ENCODE measurements around the gene CTIF. TPM values are rescaled to one million over a fixed set of nuclear protein-coding genes. Genes with fewer than 3 reads are reported as not detected.

Gene CTIF
- total RNA-seq, 3 donors from 2014 or later = 13.2 to 50.3 (median 19.6) TPM

DNA sequence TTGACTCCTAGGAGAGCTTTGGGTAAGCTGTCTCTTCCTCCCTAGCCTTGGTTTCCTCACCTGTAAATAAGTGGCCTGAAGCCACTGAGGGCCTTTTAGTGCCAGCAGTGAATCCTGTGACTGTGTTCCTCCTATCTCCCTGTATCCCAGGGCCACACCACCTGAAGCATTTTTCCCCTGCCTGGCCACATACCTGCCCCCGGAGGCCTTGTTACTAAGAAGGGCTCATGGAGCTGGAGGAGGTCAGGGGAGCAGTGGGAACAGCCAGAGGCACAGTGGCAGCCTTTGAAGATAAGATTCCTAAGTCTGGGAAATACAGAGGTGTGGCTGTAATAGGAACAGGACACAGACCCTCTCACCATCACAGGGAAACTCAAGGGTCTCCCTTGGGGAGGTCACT, 249.5 kb downstream of the CTIF start:
- H3K36me3 ChIP-seq (ENCODE audit: low read depth) = no peaks in the 10 kb centered on the region
- intact Hi-C loops (cut with DNase I, micrococcal nuclease) = loop anchor here in 1 of 2 donors (10.0 kb wide), 1 partner anchor 136 kb away; no protein-coding TSS in a partner anchor
- H3K4me3 ChIP-seq = no peak overlapping the region
- TF ChIP-seq, protein P1, sequence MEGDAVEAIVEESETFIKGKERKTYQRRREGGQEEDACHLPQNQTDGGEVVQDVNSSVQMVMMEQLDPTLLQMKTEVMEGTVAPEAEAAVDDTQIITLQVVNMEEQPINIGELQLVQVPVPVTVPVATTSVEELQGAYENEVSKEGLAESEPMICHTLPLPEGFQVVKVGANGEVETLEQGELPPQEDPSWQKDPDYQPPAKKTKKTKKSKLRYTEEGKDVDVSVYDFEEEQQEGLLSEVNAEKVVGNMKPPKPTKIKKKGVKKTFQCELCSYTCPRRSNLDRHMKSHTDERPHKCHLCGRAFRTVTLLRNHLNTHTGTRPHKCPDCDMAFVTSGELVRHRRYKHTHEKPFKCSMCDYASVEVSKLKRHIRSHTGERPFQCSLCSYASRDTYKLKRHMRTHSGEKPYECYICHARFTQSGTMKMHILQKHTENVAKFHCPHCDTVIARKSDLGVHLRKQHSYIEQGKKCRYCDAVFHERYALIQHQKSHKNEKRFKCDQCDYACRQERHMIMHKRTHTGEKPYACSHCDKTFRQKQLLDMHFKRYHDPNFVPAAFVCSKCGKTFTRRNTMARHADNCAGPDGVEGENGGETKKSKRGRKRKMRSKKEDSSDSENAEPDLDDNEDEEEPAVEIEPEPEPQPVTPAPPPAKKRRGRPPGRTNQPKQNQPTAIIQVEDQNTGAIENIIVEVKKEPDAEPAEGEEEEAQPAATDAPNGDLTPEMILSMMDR (IDR thresholded peaks at IDR 0.05) = no peak
- DNase-seq (no peak), ATAC-seq (no peak)
- no peaks in the 10 kb centered on the region for H3K4me1 ChIP-seq (ENCODE audit: low read depth)
- H3K9me3 ChIP-seq = no peaks in the 10 kb centered on the region

DNA sequence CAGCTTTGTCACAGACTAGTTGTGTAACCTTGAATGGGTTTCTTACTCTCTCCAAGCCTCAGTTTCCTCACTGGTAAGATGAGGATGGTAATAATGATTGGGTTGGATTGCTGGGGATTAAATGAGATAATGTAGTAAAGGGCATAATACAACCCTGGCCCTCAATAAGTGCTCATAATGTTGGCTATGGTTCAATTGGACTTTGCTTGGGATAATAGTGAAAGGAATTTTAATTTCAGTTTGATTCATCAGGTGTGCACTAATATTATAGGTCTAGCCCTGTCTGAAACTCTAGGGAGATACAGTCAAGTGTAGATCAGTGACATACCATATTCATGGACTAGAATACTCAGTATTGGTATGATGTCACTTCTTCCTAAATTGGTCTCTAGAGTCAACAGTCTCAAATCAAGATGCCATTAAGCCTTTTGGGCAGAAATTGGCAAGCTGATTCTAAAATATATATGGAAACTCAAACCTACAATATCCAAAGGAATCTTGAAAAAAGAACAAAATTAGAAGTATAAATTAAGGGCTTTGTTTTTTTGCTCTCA, 250.5 kb downstream of the CTIF start:
- no peak for DNase-seq
- TF ChIP-seq, protein P1 (IDR thresholded peaks at IDR 0.05) = no peak
- no peaks in the 10 kb centered on the region for H3K9me3 ChIP-seq
- intact Hi-C loops (cut with DNase I, micrococcal nuclease) = loop anchor here in 1 of 2 donors (10.0 kb wide), 1 partner anchor 135 kb away; no protein-coding TSS in a partner anchor
- ATAC-seq = peak; percentile 28
- H3K4me3 ChIP-seq = no peak overlapping the region
- no peaks in the 10 kb centered on the region for H3K36me3 ChIP-seq (ENCODE audit: low read depth)
- no peaks in the 10 kb centered on the region for H3K4me1 ChIP-seq (ENCODE audit: low read depth)

DNA sequence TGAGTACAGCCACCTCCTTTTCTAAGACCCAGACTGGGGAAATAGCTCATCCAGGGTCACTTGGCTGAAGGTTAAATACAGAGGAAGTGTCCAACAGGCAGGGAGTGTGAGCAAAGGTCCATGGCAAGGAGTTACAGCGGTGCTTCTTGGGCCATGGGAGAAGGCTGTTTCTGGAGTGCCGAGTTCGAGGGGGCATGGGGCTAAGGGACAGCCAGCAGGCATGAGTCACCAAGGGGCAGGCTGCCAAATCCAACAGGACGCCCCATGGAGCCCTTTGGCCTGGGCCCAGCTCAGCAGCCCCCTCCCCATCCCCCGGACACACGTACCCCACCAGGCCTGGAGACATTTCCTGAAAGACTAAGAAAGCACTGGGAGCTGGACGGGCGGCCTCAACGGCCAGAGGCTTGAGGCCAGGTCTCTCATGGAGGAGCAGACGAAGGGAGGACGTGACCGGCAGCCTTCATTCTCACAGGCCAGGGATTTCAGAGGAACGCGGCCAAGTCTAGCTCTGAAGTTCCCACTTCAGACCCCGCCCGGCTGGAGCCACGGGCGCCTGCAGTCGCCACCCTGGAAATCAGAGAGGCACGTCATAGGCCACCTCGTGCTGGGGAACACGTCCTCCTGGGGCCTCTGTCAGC, 251.5 kb downstream of the CTIF start:
- intact Hi-C loops (cut with DNase I, micrococcal nuclease) = no loop called here
- no peaks in the 10 kb centered on the region for H3K9me3 ChIP-seq
- H3K4me3 ChIP-seq = no peak overlapping the region
- ATAC-seq (no peak), DNase-seq (no peak)
- no peaks in the 10 kb centered on the region for H3K36me3 ChIP-seq (ENCODE audit: low read depth)
- H3K4me1 ChIP-seq (ENCODE audit: low read depth) = no peaks in the 10 kb centered on the region
- TF ChIP-seq, protein P1 (IDR thresholded peaks at IDR 0.05) = no peak

DNA sequence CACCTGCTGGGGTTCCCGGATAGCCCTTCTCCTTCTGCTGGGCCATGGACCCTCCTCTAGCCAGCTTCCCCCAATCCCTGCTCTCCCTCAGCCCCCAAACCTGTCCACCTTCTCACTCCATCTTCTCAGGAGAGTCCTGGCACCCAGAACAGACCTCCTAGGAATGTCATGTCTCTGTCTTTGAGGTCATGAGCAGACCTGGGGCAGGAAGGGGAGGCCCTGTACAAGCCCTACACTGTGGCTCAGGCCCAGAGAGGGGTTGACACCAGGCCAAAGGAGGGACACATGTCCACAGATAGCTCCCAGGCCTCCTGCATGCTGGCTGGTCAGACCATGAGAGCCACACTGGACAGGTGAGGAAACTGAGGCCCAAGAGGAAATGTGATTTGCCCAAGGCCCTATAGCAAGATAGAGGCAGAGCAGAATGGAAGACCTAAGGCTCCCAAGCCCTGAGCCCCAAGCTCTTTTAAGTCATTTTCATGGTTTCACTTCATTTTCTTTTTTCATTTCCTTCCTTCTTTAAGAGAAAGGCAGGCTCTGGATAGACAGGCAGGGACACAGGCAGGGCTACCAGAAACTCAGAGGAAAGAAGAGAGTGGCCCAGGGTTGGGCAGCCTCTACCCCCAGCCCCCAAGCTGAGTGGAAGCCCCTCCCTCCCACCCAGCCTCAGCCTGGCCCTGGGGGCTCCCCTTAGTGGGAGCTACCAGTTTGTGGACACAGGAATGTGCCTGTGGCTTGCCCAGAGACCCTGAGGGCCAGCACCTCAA, 252.2 kb downstream of the CTIF start:
- no peak overlapping the region for H3K4me3 ChIP-seq
- TF ChIP-seq, protein P1 (IDR thresholded peaks at IDR 0.05) = no peak
- intact Hi-C loops (cut with DNase I, micrococcal nuclease) = no loop called here
- H3K4me1 ChIP-seq (ENCODE audit: low read depth) = no peaks in the 10 kb centered on the region
- H3K36me3 ChIP-seq (ENCODE audit: low read depth) = no peaks in the 10 kb centered on the region
- ATAC-seq (no peak), DNase-seq (no peak)
- H3K9me3 ChIP-seq = no peaks in the 10 kb centered on the region

DNA sequence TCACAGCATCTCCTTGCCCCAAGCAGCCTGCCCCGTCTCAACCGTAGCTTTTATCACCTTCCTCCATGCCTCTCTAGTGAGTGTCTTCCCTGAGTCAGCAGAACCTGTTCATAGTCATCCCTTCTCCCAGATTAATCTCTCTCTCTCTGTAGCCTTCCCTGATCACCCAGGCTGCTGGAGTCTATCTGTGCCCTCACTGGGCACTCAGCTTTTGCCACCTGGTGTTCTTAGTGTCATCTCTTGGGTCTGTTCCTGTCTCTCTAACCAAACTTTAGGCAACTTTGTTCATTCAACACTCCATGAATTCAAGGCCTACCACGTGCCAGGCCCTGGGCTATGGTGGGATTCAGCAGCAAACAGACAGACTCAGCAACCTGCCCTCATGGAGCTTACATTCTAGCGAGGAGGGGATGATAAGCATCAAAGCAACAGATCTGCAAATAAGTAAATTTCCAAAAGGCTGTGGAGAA, 252.8 kb downstream of the CTIF start:
- DNase-seq = no peak

More for the DNA sequence above, 252.8 kb downstream of the CTIF start:
- no peak for ATAC-seq
- intact Hi-C loops (cut with DNase I, micrococcal nuclease) = no loop called here
- Histone ChIP-seq H3K4me1 (ENCODE audit: low read depth) (no peaks in the 10 kb centered on the region), H3K36me3 (ENCODE audit: low read depth) (no peaks in the 10 kb centered on the region), H3K9me3 (no peaks in the 10 kb centered on the region), H3K4me3 (no peak overlapping the region)
- TF ChIP-seq, protein P1 (IDR thresholded peaks at IDR 0.05) = no peak

Measured in mucosa of descending colon (tissue), 3 donors.